Spleen (tissue), 11 donors: ENCODE measurements around the gene TRIO. TPM values are rescaled to one million over a fixed set of nuclear protein-coding genes. Genes with fewer than 3 reads are reported as not detected.

ENCODE experiments used
- DNase-seq: peaks from one replicate; pipeline ENCODE4 v3.0.0-alpha.2; 2020
- H3K27ac ChIP-seq, 8 donors: fragments of 200-600 bp; sonication (generic) in 7 of 8; 1 replicate in 4 of 8; 2 replicates in 4 of 8; pipeline versions ENCODE4 v1.5.0 to v1.8.0; 2016 to 2021; ENCODE audit warnings: inconsistent platforms in 4 of 8, mild to moderate bottlenecking in 4 of 8, moderate library complexity in 1 of 8
- H3K27me3 ChIP-seq, 7 donors: fragments of 200-600 bp; sonication (generic) in 6 of 7; replicated peaks in 1 of 7; 1 replicate in 4 of 7; 2 replicates in 3 of 7; pipeline versions ENCODE4 v1.5.0 to v1.8.0; 2016 to 2021; ENCODE audit warnings: inconsistent platforms in 3 of 7, mild to moderate bottlenecking in 1 of 7
- H3K36me3 ChIP-seq, 6 donors: fragments of 200-600 bp; sonication (generic) in 5 of 6; 1 replicate in 4 of 6; 2 replicates in 2 of 6; pipeline versions ENCODE4 v1.5.0 to v1.8.0; 2016 to 2021; ENCODE audit warnings: inconsistent platforms in 2 of 6
- H3K4me1 ChIP-seq, 6 donors: fragments of 200-600 bp; sonication (generic) in 5 of 6; 1 replicate in 3 of 6; 2 replicates in 3 of 6; pipeline versions ENCODE4 v1.5.0 to v1.8.0; 2016 to 2021; ENCODE audit warnings: inconsistent platforms in 3 of 6
- H3K4me3 ChIP-seq, 8 donors: fragments of 200-600 bp; sonication (generic) in 7 of 8; 1 replicate in 4 of 8; 2 replicates in 4 of 8; pipeline versions ENCODE4 v1.5.0 to v1.8.0; 2016 to 2021; ENCODE audit warnings: inconsistent platforms in 4 of 8, mild to moderate bottlenecking in 4 of 8, moderate library complexity in 2 of 8
- H3K9me3 ChIP-seq, 8 donors: fragments of 200-600 bp; sonication (generic) in 7 of 8; 1 replicate in 4 of 8; 2 replicates in 4 of 8; pipeline versions ENCODE4 v1.5.0 to v1.8.0; 2016 to 2021; ENCODE audit warnings: inconsistent platforms in 4 of 8
- POLR2A ChIP-seq, 3 donors: fragments of 450-650 bp; IDR thresholded peaks; one replicate each; pipeline ENCODE4 v1.5.1; 2017; ENCODE audit warnings: antibody characterized with exemption in 3 of 3, mild to moderate bottlenecking in 1 of 3
- POLR2AphosphoS5 ChIP-seq, 3 donors: sonication (generic); formaldehyde crosslinking; IDR thresholded peaks; one replicate each; pipeline ENCODE4 v1.5.1; 2017; ENCODE audit warnings: antibody characterized with exemption in 3 of 3
- WGBS, 5 donors: extraction: QIAGEN DNeasy Blood & Tissue Kit in 3 of 5; methylation state at CpG; one replicate each; pipeline versions ENCODE4 v1.1.5 to v1.1.7; 2013 to 2018; 5-methylcytosine and 5-hydroxymethylcytosine counted together
- intact Hi-C: fragments of 100-400 bp; cut with DNase I; formaldehyde crosslinking; loops from one replicate; pipeline ENCODE4 v1.15.0; 2023; ENCODE audit warnings: low total_unique reads
- polyA plus RNA-seq, 3 donors: library from polyadenylated mRNA; stranded (reverse); fragments of 200-250 nt; gene quantifications; one replicate each; pipeline ENCODE4 v1.2.1, GENCODE V29; 2013
- total RNA-seq, 7 donors: library from RNA; depleted of rRNA in 3 of 7; stranded (reverse); fragments of >200 nt in 3 of 7; fragmentation: NEBNext Ultra II Directional in 4 of 7; extraction: Animal tissue kit (Norgen Biotek cat#: 25700) in 4 of 7; gene quantifications; one replicate each; pipeline versions ENCODE4 v1.1.0 to v1.2.1, GENCODE V29; 2016 to 2021
- TF ChIP-seq, protein P1 (sequence below), 11 experiments: fragments of 200-600 bp in 7 of 11; fragments of 450-650 bp in 4 of 11; sonication (generic) in 4 of 11; IDR thresholded peaks in 8 of 11; conservative IDR thresholded peaks in 3 of 11; 1 replicate in 7 of 11; 2 replicates in 4 of 11; pipeline versions ENCODE4 v1.4.0 to v1.8.0; 2016 to 2021; ENCODE audit warnings: antibody characterized with exemption in 11 of 11, inconsistent platforms in 4 of 11, mild to moderate bottlenecking in 1 of 11
- donor health status: healthy with polysubstance abuse.
- donor health status: DM: no; HTN: no; CAD: no; lungs with moderate emphysema.
- donor health status: DM: no; HTN: no; CAD: no.
- donor health status: Bipolar disorder and iron deficiency.
- donor health status: healthy.
- donor health status: DM: no; HTN: no; CAD: no.
- donor health status: DM: yes; HTN: yes; CAD: no.

The TRIO gene
- total and polyA plus RNA-seq, 10 donors, result 21.5 to 280 (median 190) TPM

DNA sequence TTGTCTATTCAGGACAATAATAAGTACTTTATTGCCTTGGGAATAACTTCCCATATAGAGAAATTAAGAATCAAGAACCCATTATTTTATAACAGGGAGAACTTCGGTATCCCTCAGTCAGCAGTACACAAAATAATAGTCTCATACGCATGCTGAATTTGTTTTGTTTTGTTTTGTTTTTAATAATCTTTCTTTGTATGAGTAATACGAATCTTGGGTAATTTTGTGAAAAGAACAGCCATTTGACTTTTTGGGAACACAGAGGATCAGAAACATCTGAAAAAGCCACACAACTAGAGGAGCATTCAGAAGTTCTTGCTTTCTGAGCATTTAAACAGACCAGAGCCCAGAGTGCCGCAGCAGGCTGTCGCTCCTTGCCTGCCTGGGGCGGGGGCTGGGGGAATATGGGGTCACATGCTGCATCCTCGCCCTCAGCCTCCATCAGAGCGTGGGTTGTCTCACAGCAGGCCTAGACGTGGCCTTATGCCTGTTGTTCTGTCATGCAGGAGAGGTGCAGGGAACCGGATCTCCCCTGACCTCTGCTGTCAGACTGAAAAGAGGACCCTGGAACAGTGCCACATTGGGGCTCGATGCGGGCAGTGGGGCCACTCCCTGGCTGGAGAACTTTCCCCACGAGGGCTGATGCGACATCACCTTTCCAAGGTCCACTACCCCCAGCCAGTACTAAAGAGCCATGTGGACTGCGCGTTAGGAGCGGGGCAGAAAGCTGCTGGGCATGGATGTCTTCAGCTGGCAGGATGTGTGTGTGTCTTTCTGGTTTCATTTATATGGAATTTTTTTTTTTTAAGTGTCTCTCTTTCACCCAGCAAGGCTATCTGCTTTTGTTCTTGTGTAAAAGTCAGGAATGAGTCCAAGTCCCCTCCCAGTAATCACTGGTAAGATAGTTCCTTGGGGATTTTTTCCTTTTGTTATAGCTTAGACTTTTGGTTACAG lies 305.1 kb downstream of the TRIO start:
- peaks cover 0 to 60% (median 37%) of the 10 kb centered on the region in 6 donors for H3K4me1 ChIP-seq
- H3K9me3 ChIP-seq, result no peaks in the 10 kb centered on the region
- no peaks in the 10 kb centered on the region for H3K27me3 ChIP-seq
- H3K36me3 ChIP-seq, result peaks cover 0 to 30% (median 0%) of the 10 kb centered on the region in 6 donors
- TF ChIP-seq, protein P1, sequence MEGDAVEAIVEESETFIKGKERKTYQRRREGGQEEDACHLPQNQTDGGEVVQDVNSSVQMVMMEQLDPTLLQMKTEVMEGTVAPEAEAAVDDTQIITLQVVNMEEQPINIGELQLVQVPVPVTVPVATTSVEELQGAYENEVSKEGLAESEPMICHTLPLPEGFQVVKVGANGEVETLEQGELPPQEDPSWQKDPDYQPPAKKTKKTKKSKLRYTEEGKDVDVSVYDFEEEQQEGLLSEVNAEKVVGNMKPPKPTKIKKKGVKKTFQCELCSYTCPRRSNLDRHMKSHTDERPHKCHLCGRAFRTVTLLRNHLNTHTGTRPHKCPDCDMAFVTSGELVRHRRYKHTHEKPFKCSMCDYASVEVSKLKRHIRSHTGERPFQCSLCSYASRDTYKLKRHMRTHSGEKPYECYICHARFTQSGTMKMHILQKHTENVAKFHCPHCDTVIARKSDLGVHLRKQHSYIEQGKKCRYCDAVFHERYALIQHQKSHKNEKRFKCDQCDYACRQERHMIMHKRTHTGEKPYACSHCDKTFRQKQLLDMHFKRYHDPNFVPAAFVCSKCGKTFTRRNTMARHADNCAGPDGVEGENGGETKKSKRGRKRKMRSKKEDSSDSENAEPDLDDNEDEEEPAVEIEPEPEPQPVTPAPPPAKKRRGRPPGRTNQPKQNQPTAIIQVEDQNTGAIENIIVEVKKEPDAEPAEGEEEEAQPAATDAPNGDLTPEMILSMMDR (IDR thresholded peaks at IDR 0.05 in 8 of 11, conservative IDR thresholded peaks at IDR 0.05 in 3 of 11), result no peak
- TF ChIP-seq POLR2AphosphoS5 (IDR thresholded peaks at IDR 0.05), result peak; percentile 7 to 52 (median 32)
- TF ChIP-seq POLR2A (IDR thresholded peaks at IDR 0.05), result no peak
- 60 to 71% (median 66%) methylated on average over 13 to 17 of the region's 17 CpGs for WGBS, 5 donors
- H3K27ac ChIP-seq, result peak overlapping the region; percentile 21 to 74 (median 64)
- no peak for DNase-seq
- H3K4me3 ChIP-seq, result no peak overlapping the region
- intact Hi-C loops, result no loop called here

DNA sequence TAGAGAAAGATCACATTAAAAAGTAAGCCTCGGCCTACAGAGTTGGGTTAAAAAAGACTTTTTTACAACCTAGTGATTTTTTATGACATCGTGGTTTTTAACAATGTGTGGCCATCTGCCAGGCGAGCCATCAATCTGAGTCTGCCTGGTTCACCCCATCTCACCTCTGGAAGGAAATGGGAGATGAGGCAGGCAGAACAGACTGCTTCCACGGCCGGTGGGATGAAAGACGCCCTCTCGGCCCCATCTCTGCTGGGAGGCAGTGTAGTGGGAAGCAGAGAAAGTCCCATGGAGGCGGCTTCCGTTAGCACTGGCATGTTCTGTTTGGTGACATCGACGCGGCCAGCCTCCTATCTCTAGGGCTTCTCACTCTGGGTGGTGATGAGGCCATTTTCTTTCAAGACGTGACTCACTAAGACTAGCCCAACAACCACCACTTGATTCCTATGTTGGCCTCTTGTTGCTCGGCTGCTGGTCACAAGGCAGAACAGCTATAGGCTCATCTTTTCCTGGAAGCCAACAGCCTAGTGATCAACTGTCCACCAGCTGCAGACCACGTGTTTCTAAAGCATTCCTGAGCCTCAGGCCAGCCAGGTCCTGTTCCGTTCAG lies 306.0 kb downstream of the TRIO start:
- DNase-seq, result no peak
- Histone ChIP-seq H3K4me3 (no peak overlapping the region), H3K27ac (peak overlapping the region; percentile 21 to 74 (median 64)), H3K36me3 (peaks cover 0 to 37% (median 0%) of the 10 kb centered on the region in 6 donors), H3K27me3 (no peaks in the 10 kb centered on the region), H3K9me3 (no peaks in the 10 kb centered on the region), H3K4me1 (peaks cover 0 to 68% (median 37%) of the 10 kb centered on the region in 6 donors)
- TF ChIP-seq POLR2A (IDR thresholded peaks at IDR 0.05) (no peak), POLR2AphosphoS5 (IDR thresholded peaks at IDR 0.05) (no peak)
- TF ChIP-seq, protein P1 (IDR thresholded peaks at IDR 0.05 in 8 of 11, conservative IDR thresholded peaks at IDR 0.05 in 3 of 11), result no peak
- intact Hi-C loops, result no loop called here
- WGBS, 5 donors, result 67 to 82% (median 77%) methylated on average over 16 of the region's 16 CpGs

DNA sequence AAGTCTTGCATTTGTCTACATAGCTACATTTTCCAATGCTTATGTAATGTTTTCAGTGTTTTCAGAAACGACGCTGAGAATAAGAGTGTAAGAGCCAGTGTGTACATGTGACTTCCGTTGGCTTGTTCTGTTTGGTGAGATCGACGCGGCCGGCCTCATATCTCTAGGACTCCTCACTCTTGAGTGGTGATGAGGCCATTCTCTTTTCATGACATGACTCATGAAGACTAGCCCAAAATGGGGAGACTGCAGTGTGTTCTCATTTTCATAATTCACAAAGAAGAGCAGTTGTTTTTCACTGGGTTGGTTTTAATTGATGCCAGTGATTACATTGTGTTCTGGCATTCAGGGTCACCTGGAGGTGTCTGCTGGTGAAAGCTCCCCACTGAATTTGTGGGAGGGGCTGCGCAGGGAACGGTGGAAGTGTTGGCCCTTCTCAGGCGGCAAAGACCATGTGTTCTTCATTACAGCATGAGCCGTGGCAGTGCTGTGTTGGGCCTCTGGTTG lies 306.9 kb downstream of the TRIO start:
- no peak for DNase-seq
- Histone ChIP-seq H3K9me3 (peaks cover 0 to 3% (median 0%) of the 10 kb centered on the region in 8 donors), H3K4me3 (no peak overlapping the region), H3K27me3 (no peaks in the 10 kb centered on the region), H3K27ac (peak overlapping the region in 5 of 8 donors; percentile 52 to 74 (median 65)), H3K36me3 (peaks cover 0 to 46% (median 1%) of the 10 kb centered on the region in 6 donors), H3K4me1 (peaks cover 0 to 61% (median 34%) of the 10 kb centered on the region in 6 donors)
- intact Hi-C loops, result no loop called here
- 81 to 91% (median 87%) methylated on average over 11 of the region's 11 CpGs for WGBS, 5 donors
- TF ChIP-seq POLR2A (IDR thresholded peaks at IDR 0.05) (no peak), POLR2AphosphoS5 (IDR thresholded peaks at IDR 0.05) (no peak)
- TF ChIP-seq, protein P1 (IDR thresholded peaks at IDR 0.05 in 8 of 11, conservative IDR thresholded peaks at IDR 0.05 in 3 of 11), result no peak
